C4-2B (cell line): ENCODE results near the gene CPSF4.

Experiments used
- H3K27ac ChIP-seq: fragments of 450-650 bp; 2 replicates; pipeline ENCODE4 v1.5.1; 2017
- CTCF ChIP-seq: fragments of 450-650 bp; conservative IDR thresholded peaks from 2 replicates; pipeline ENCODE4 v1.5.1; 2017; ENCODE audit warnings: mild to moderate bottlenecking
- ZFX ChIP-seq: fragments of 450-650 bp; IDR thresholded peaks from 2 replicates; pipeline ENCODE4 v1.6.1; 2017

Gene CPSF4

GRCh38 chr7:99437946-99438572, 684 bp upstream of the CPSF4 start:
- peak overlapping the region; percentile 88 for H3K27ac ChIP-seq
- TF ChIP-seq CTCF (no peak), ZFX (no peak)

GRCh38 chr7:99440195-99440594, 1.5 kb downstream of the CPSF4 start:
- no peak for TF ChIP-seq ZFX
- TF ChIP-seq CTCF, result no peak
- peak overlapping the region; percentile 88 for H3K27ac ChIP-seq

- TF ChIP-seq CTCF (no peak), ZFX (no peak)
These were observed 7.4 kb downstream of the CPSF4 start for GRCh38 chr7:99446096-99446495.

GRCh38 chr7:99447943-99448342, 9.2 kb downstream of the CPSF4 start:
- no peak overlapping the region for H3K27ac ChIP-seq
- no peak for TF ChIP-seq ZFX
- TF ChIP-seq CTCF, result no peak; the same call in 1 of the 2 replicates

More at GRCh38 chr7:99446096-99446495, 7.4 kb downstream of the CPSF4 start:
- no peak overlapping the region for H3K27ac ChIP-seq

GRCh38 chr7:99448855-99449254, 10.1 kb downstream of the CPSF4 start:
- TF ChIP-seq ZFX (no peak), CTCF (no peak)
- no peak overlapping the region for H3K27ac ChIP-seq

- TF ChIP-seq CTCF, result no peak
- TF ChIP-seq ZFX, result no peak
- no peak overlapping the region for H3K27ac ChIP-seq
These were observed 10.6 kb downstream of the CPSF4 start for GRCh38 chr7:99449326-99449725.

- TF ChIP-seq ZFX (no peak), CTCF (no peak)
- no peak overlapping the region for H3K27ac ChIP-seq
These were observed 13.2 kb downstream of the CPSF4 start for GRCh38 chr7:99451936-99452335.
